AG08396 (cell line): ENCODE measurements around the gene ADAMTS19.
"Not testable (repeated sequence)": the region's sequence is repeated elsewhere in the genome, so short reads cannot be mapped to it uniquely, and the experiment has no call there.

Source experiments
- DNase-seq: peaks from one replicate; pipeline ENCODE4 v3.0.0; 2012; ENCODE audit warnings: low spot score, mixed read lengths

ADAMTS19 gene

GRCh38 chr5:129477532-129477931, 17.4 kb downstream of the ADAMTS19 start:
- DNase-seq: no peak

- no peak for DNase-seq
These were observed 21.1 kb downstream of the ADAMTS19 start for GRCh38 chr5:129481161-129481560.

- DNase-seq: no peak
These were observed 36.3 kb downstream of the ADAMTS19 start for GRCh38 chr5:129496421-129496820.

- DNase-seq: no peak
These were observed 36.9 kb downstream of the ADAMTS19 start for GRCh38 chr5:129496864-129497595.

- DNase-seq: no peak
These were observed 39.2 kb downstream of the ADAMTS19 start for GRCh38 chr5:129499208-129499852.

- DNase-seq: no peak
These were observed 40.0 kb downstream of the ADAMTS19 start for GRCh38 chr5:129500101-129500500.

- no peak for DNase-seq
These were observed 46.0 kb downstream of the ADAMTS19 start for GRCh38 chr5:129506086-129506485.

GRCh38 chr5:129506950-129507349, 46.9 kb downstream of the ADAMTS19 start:
- no peak for DNase-seq

- no peak for DNase-seq
These were observed 47.4 kb downstream of the ADAMTS19 start for GRCh38 chr5:129507527-129507926.

- no peak for DNase-seq
These were observed 48.5 kb downstream of the ADAMTS19 start for GRCh38 chr5:129508606-129509005.

- DNase-seq: no peak
These were observed 49.4 kb downstream of the ADAMTS19 start for GRCh38 chr5:129509363-129509975.

- no peak for DNase-seq
These were observed 51.2 kb downstream of the ADAMTS19 start for GRCh38 chr5:129511291-129511690.

- DNase-seq: no peak
These were observed 81.0 kb downstream of the ADAMTS19 start for GRCh38 chr5:129541051-129541450.

- no peak for DNase-seq
These were observed 81.7 kb downstream of the ADAMTS19 start for GRCh38 chr5:129541648-129542251.

- no peak for DNase-seq
These were observed 87.0 kb downstream of the ADAMTS19 start for GRCh38 chr5:129547137-129547536.

GRCh38 chr5:129554134-129554904, 94.2 kb downstream of the ADAMTS19 start:
- no peak for DNase-seq

GRCh38 chr5:129563585-129563984, 103.5 kb downstream of the ADAMTS19 start:
- DNase-seq: no peak

GRCh38 chr5:129569295-129569694, 109.2 kb downstream of the ADAMTS19 start:
- DNase-seq: no peak

GRCh38 chr5:129572060-129572459, 112.0 kb downstream of the ADAMTS19 start:
- no peak for DNase-seq

- DNase-seq: not testable (repeated sequence)
These were observed 124.4 kb downstream of the ADAMTS19 start for GRCh38 chr5:129584496-129584895.

GRCh38 chr5:129591508-129592160, 131.5 kb downstream of the ADAMTS19 start:
- no peak for DNase-seq

GRCh38 chr5:129593525-129593924, 133.4 kb downstream of the ADAMTS19 start:
- no peak for DNase-seq
